Lung (tissue), 12 donors: ENCODE measurements around the gene ASPHD1. TPM values are rescaled to one million over a fixed set of nuclear protein-coding genes. Genes with fewer than 3 reads are reported as not detected.

Experiments used
- ATAC-seq: fragments of 200-7000 bp; cut with Tn5 transposase; one replicate; pipeline ENCODE4 v1.9.1; 2020; ENCODE audit warnings: moderate number of reproducible peaks; ENCODE audit not compliant: insufficient read depth, low FRiP score
- DNase-seq, 3 donors: peaks; one replicate each; pipeline ENCODE4 v3.0.0-alpha.2; 2013 to 2017
- H3K27ac ChIP-seq, 2 donors: one replicate each; pipeline ENCODE4 v1.5.1; 2013; ENCODE audit warnings: mild to moderate bottlenecking in 2 of 2, moderate library complexity in 2 of 2, control low read depth in 1 of 2, inconsistent platforms in 1 of 2, low read depth in 1 of 2, low read length in 1 of 2
- H3K27me3 ChIP-seq, 3 donors: one replicate each; pipeline ENCODE4 v1.5.1; 2013; ENCODE audit warnings: low read length in 2 of 3; ENCODE audit not compliant: control insufficient read depth in 3 of 3, insufficient read depth in 3 of 3
- H3K36me3 ChIP-seq, 4 donors: one replicate each; pipeline ENCODE4 v1.5.1; 2013; ENCODE audit warnings: low read length in 4 of 4, mild to moderate bottlenecking in 1 of 4, moderate library complexity in 1 of 4; ENCODE audit not compliant: control insufficient read depth in 4 of 4, insufficient read depth in 4 of 4
- H3K4me1 ChIP-seq, 5 donors: one replicate each; pipeline ENCODE4 v1.5.1; 2013; ENCODE audit warnings: low read length in 5 of 5, mild to moderate bottlenecking in 2 of 5, moderate library complexity in 1 of 5; ENCODE audit not compliant: control insufficient read depth in 5 of 5, insufficient read depth in 5 of 5
- H3K4me3 ChIP-seq: one replicate; pipeline ENCODE4 v1.5.1; 2013; ENCODE audit warnings: mild to moderate bottlenecking, control low read depth, moderate library complexity
- H3K9ac ChIP-seq, 2 donors: one replicate each; pipeline ENCODE4 v1.5.1; 2013; ENCODE audit warnings: low read length in 2 of 2, control low read depth in 1 of 2; ENCODE audit not compliant: insufficient read depth in 1 of 2
- H3K9me3 ChIP-seq, 4 donors: one replicate each; pipeline ENCODE4 v1.5.1; 2013; ENCODE audit warnings: low read length in 3 of 4, mild to moderate bottlenecking in 1 of 4, moderate library complexity in 1 of 4; ENCODE audit not compliant: control insufficient read depth in 4 of 4, insufficient read depth in 3 of 4
- CTCF ChIP-seq: IDR thresholded peaks from 2 replicates; pipeline ENCODE4 v1.5.1; 2012; ENCODE audit warnings: mild to moderate bottlenecking; ENCODE audit errors: control extremely low read depth, extremely low read depth
- WGBS, 2 donors: extraction: QIAGEN DNeasy Blood & Tissue Kit; methylation state at CpG; one replicate each; pipeline ENCODE4 v1.1.7; 2013; 5-methylcytosine and 5-hydroxymethylcytosine counted together
- polyA plus RNA-seq, 2 donors: library from polyadenylated mRNA; stranded (reverse); fragments of 200-250 nt; gene quantifications; one replicate each; pipeline ENCODE4 v1.2.1, GENCODE V29; 2013
- total RNA-seq, 2 donors: library from RNA; depleted of rRNA in 1 of 2; stranded (reverse); fragments of >200 nt in 1 of 2; gene quantifications; one replicate each; pipeline ENCODE4 v1.2.1, GENCODE V29; 2014 to 2021
- donor health status: control.
- donor health status: control.
- donor health status: Bipolar disorder and iron deficiency.
- donor health status: healthy.
- donor health status: DM: yes; HTN: yes; CAD: no.

ASPHD1 gene
- total and polyA plus RNA-seq, 4 donors, result 0.34 to 4.3 (median 3.7) TPM

DNA sequence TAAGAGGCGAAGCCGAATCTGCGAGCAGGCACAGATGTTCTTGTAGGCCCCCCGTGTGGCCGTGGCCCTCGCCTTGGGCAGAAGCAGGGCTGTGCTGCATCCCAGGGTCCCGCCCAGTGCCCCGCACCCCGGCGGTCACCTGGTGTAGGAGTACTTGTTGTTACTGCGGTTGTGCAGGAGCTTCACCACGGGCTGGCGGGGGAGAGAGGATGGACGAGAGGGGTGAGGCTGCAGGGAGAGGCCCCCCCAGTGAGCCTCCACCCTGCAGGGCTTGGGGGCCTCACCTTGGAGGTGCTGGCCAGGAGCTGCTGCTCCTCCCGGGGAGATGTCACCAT, 11.4 kb downstream of the ASPHD1 start:
- Histone ChIP-seq H3K9me3 (no peaks in the 10 kb centered on the region), H3K4me3 (no peak overlapping the region), H3K4me1 (no peaks in the 10 kb centered on the region), H3K36me3 (peaks cover 0 to 6% (median 4%) of the 10 kb centered on the region in 4 donors), H3K9ac (no peak overlapping the region), H3K27me3 (no peaks in the 10 kb centered on the region), H3K27ac (no peak overlapping the region)
- 84 to 88% methylated on average over 14 to 15 of the region's 15 CpGs for WGBS, 2 donors
- DNase-seq (no peak), ATAC-seq (no peak)
- no peak for TF ChIP-seq CTCF

DNA sequence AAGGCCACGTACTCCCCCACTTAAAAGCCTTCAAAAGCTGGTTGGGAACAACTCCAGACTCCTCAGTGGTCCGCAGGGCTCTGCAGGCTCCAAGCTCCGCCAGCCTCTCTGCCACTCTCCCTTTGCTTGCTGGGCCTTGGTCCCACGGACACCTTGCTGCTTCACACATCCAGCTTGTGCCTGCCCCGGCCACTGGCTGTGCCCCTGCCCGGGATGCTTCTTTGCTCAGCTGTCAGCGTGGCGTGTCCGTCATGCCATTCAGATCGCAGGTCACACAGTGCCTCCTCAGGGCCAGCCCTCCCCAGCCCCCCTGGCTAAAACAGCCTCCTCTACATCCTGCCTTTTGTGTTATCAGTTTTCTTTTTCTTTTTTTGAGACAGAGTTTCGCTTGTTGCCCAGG, 11.8 kb downstream of the ASPHD1 start:
- no peak overlapping the region for H3K9ac ChIP-seq
- 80 to 83% methylated on average over 11 of the region's 11 CpGs for WGBS, 2 donors
- TF ChIP-seq CTCF, result no peak
- no peaks in the 10 kb centered on the region for H3K4me1 ChIP-seq
- H3K27ac ChIP-seq, result no peak overlapping the region
- no peak overlapping the region for H3K4me3 ChIP-seq
- no peaks in the 10 kb centered on the region for H3K27me3 ChIP-seq
- H3K36me3 ChIP-seq, result peaks cover 0 to 6% (median 4%) of the 10 kb centered on the region in 4 donors
- no peak for DNase-seq
- H3K9me3 ChIP-seq, result no peaks in the 10 kb centered on the region
- no peak for ATAC-seq

DNA sequence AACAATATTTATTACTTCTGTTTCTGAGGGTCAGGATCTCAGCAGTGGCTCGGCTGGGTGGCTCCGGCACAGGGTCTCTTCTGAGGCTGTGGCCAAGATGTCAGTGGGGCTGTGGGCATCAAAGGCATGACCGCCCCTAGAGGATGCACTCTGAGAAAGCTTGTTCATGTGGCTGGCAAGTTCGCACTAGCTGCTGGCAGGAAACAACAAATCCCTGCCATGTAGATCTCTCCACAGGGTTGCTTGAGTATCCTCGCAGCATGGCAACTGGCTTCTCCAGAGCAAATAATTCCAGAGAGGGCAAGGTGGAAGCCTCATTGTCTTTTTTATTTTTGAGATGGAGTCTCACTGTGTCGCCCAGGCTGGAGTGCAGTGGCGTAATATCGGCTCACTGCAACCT, 13.2 kb downstream of the ASPHD1 start:
- WGBS, 2 donors, result 97 to 98% methylated on average over 8 of the region's 8 CpGs
- Histone ChIP-seq H3K4me3 (no peak overlapping the region), H3K4me1 (no peaks in the 10 kb centered on the region), H3K27ac (no peak overlapping the region), H3K36me3 (peaks cover 0 to 6% (median 4%) of the 10 kb centered on the region in 4 donors), H3K9ac (no peak overlapping the region), H3K27me3 (no peaks in the 10 kb centered on the region), H3K9me3 (no peaks in the 10 kb centered on the region)
- no peak for TF ChIP-seq CTCF
- DNase-seq (no peak), ATAC-seq (no peak)

DNA sequence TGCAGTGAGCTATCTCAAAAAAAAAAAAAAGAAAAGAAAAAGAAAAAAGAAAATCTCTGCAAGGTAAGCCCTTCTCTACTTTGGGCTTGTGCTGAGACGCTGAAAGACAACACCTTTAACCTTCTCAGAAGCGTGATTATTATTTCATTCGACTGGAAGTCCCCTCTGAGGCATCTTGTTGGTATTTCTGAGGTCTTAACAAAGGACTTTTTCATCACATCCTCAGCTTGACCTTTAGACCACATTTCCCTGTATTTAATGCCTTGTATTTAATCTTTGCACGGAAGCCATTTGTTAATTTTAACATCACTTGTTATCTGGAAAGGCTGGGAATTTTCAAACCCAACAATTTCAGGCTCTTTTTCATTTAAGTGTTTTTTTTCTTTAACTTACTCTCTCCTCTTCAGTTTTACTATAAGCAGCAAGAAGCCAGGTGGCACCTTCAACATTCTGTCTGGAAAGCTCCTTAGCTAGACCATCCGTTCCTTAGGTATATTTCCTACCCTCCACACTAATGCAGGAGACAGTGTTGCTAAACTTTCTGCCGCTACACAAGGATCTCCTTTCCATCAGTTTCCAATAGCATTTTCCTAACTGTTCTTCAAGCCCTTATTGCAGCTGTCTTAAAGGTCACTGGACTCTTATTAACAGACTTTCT, 15.4 kb downstream of the ASPHD1 start:
- no peak overlapping the region for H3K27ac ChIP-seq
- H3K9ac ChIP-seq, result no peak overlapping the region
- no peaks in the 10 kb centered on the region for H3K4me1 ChIP-seq
- TF ChIP-seq CTCF, result no peak
- DNase-seq, result no peak
- H3K36me3 ChIP-seq, result peaks cover 0 to 10% (median 6%) of the 10 kb centered on the region in 4 donors
- no peak overlapping the region for H3K4me3 ChIP-seq
- H3K9me3 ChIP-seq, result no peaks in the 10 kb centered on the region
- no peak for ATAC-seq
- WGBS, 2 donors, result 78 to 95% methylated on average over 6 of the region's 6 CpGs
- H3K27me3 ChIP-seq, result no peaks in the 10 kb centered on the region
